ENCODE measurements around the gene PARP14.

Gene PARP14

DNA sequence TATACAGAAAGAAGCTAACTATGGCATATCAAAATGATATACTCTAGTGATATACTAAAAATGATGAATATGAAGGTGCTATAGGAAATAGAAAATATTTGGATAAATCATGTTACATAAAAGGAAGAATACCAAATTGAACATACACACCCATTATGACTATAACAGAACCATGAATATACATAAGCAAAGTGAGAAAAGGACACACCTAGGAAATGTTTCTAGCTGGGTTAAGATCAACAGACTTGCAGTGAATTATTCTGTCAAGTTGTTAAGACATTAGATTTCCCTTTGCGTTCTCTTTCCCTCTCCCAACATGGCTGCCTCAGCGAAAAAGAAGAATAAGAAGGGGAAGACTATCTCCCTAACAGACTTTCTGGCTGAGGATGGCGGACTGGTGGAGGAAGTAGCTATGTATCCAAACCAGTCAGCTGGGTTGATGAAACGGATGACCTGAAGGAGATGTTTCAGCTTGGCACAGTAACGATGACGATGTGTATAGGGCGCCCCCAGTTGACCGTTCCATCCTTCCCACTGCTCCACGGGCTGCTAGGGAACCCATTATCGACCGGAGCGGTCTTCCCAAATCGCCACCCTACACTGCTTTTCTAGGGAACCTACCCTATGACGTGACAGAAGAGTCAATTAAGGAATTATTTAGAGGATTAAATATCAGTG is 20.2 kb upstream of the PARP14 start:
- no peak for DNase-seq (ENCODE audit: low read depth)
- TF ChIP-seq, protein P1, sequence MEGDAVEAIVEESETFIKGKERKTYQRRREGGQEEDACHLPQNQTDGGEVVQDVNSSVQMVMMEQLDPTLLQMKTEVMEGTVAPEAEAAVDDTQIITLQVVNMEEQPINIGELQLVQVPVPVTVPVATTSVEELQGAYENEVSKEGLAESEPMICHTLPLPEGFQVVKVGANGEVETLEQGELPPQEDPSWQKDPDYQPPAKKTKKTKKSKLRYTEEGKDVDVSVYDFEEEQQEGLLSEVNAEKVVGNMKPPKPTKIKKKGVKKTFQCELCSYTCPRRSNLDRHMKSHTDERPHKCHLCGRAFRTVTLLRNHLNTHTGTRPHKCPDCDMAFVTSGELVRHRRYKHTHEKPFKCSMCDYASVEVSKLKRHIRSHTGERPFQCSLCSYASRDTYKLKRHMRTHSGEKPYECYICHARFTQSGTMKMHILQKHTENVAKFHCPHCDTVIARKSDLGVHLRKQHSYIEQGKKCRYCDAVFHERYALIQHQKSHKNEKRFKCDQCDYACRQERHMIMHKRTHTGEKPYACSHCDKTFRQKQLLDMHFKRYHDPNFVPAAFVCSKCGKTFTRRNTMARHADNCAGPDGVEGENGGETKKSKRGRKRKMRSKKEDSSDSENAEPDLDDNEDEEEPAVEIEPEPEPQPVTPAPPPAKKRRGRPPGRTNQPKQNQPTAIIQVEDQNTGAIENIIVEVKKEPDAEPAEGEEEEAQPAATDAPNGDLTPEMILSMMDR (conservative IDR thresholded peaks at IDR 0.05; ENCODE audit: low read depth, low read length) = no peak
- no peak overlapping the region for H3K4me3 ChIP-seq (ENCODE audit: low read depth, low read length)

DNA sequence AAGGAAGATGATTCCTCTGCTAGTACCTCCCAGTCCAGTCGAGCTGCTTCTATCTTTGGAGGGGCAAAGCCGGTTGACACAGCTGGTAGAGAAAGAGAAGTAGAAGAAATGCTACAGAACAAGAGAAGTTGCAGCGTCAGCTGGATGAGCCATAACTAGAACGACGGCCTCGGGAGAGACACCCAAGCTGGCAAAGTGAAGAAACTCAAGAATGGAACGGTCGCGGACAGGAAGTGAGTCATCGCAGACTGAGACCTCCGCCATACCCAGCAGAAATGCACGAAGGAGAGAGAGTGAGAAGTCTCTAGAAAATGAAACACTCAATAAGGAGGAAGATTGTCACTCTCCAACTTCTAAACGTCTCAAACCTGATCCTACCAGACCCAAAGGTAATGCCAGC is 19.0 kb upstream of the PARP14 start:
- TF ChIP-seq, protein P1 (conservative IDR thresholded peaks at IDR 0.05; ENCODE audit: low read depth, low read length) = no peak
- DNase-seq (ENCODE audit: low read depth) = no peak

DNA sequence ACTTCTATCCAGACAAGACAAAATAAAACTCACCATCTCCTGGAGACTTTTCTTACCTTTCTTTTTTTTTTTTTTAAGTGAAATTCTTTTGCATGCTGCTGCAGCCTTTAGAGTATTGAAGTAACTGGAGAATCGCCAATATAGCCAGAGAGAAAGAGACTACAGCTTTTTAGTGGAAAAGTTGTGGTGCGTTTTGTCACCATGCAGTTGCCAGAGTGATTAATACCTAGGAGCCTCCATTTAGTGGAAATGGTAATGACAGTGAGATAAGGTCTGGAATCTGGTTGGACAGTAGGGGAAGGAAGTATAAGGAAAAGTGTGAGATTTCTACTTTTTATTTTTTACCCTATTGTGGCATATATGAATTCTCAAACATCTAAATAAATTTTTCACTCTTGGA is 18.1 kb upstream of the PARP14 start:
- no peak overlapping the region for H3K4me3 ChIP-seq (ENCODE audit: low read depth, low read length)
- no peak for DNase-seq (ENCODE audit: low read depth)
- TF ChIP-seq, protein P1 (conservative IDR thresholded peaks at IDR 0.05; ENCODE audit: low read depth, low read length) = no peak

More for the DNA sequence above, 19.0 kb upstream of the PARP14 start:
- H3K4me3 ChIP-seq (ENCODE audit: low read depth, low read length) = no peak overlapping the region

DNA sequence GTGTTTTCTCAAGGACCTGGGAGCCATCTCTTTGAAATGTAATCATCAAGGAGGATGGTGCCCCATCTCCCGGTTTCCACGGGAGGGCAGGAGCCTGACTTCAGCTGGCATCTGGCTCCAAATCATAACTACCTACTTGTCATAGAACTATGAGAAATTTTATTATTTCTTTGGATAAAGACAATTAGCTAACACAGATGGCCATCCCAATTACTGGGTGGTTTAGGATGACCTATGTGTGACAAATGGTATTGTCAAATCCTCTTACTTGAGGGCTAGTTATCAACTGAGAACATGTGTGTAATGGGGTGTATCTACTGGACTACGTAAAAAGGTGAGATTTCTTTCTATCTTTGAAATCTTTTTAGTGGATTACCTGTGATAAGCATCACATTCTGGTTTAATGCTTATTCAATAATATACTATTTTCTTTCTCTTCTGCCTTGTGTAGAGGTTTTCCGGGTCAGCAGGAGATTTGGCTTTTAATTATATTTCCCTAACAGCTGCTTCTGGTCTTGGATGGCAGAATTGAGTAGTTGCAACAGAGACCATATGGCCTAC is 15.3 kb upstream of the PARP14 start:
- no peak overlapping the region for H3K4me3 ChIP-seq (ENCODE audit: low read depth, low read length)
- TF ChIP-seq, protein P1 (conservative IDR thresholded peaks at IDR 0.05; ENCODE audit: low read depth, low read length) = no peak
- DNase-seq (ENCODE audit: low read depth) = no peak

DNA sequence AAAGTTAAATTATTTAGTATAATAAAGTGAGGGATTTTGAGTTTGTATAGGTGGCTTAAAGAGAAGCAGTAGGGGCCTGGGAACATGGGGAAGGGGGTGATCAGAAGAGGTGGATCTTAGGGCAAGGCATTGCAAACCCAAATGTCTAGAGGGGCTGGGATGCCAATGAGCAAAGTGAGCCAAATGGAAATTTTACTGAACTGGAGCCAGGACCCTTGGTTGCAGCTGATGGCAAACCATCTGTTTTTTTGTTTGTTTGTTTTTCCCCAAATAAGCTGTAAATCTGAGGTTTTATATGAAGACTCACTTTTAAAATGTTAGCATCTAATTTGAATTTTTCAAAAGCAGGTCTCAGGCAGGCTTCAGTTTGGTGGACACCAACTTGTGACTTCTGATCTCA is 14.8 kb upstream of the PARP14 start:
- TF ChIP-seq, protein P1 (conservative IDR thresholded peaks at IDR 0.05; ENCODE audit: low read depth, low read length) = no peak
- DNase-seq (ENCODE audit: low read depth) = no peak
- no peak overlapping the region for H3K4me3 ChIP-seq (ENCODE audit: low read depth, low read length)

DNA sequence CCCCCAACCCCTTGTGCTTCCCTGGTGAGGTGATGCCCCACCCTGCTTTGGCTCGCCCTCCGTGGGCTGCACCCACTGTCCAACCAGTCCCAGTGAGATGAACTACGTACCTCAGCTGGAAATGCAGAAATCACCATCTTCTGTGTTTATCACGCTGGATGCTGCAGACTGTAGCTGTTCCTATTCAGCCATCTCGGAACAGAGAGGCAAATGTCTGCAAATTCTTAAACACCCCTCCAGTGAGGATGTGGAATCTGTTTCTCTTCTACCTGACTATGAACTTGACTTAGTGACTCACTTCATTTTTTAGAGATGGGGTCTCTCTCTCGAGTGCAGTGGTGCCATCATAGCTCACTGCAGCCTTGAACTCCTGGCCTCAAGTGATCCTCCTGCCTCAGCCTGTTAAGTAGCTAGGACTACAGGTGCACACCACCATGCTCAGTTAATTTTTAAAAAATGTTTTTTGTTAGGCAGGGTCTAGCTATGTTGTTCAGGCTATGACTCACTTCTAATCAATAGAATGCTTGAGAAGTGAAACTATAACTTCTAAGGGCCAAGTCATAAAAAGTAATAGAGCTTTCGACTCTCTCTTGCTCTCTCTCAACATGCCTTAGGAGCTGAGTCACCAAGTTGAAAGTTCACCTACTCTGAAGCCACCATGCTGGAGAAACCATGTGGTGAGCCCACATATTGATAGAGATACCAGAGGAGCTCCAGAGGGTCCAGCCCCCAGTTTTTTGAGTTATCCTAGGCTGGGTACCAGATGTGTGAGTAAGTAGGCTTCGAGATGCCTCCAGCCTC is 11.5 kb upstream of the PARP14 start:
- TF ChIP-seq, protein P1 (conservative IDR thresholded peaks at IDR 0.05; ENCODE audit: low read depth, low read length) = no peak
- DNase-seq (ENCODE audit: low read depth) = peak; percentile 81
- no peak overlapping the region for H3K4me3 ChIP-seq (ENCODE audit: low read depth, low read length)

All from choroid plexus epithelial cell (primary cell).